Activated CD4-positive, alpha-beta T cell treated with anti-CD3 and anti-CD28 coated beads for 4 hours (primary cell): Measurements from ENCODE around the gene ARHGEF38.
A peak's percentile ranks its signal among the peaks of the same experiment; 100 is the strongest.
"Not testable (repeated sequence)": the region's sequence is repeated elsewhere in the genome, so short reads cannot be mapped to it uniquely, and the experiment has no call there.

ENCODE experiments used
- DNase-seq, 2 donors: peaks; one replicate each; pipeline ENCODE4 v3.0.0-alpha.2; 2020

The ARHGEF38 gene

GRCh38 chr4:105657117-105657765, 104.8 kb downstream of the ARHGEF38 start:
- DNase-seq = no peak

GRCh38 chr4:105659190-105659589, 106.8 kb downstream of the ARHGEF38 start:
- no peak for DNase-seq

GRCh38 chr4:105661028-105661427, 108.6 kb downstream of the ARHGEF38 start:
- no peak for DNase-seq

- no peak for DNase-seq
Measured at GRCh38 chr4:105662935-105663675, 110.7 kb downstream of the ARHGEF38 start.

DNA sequence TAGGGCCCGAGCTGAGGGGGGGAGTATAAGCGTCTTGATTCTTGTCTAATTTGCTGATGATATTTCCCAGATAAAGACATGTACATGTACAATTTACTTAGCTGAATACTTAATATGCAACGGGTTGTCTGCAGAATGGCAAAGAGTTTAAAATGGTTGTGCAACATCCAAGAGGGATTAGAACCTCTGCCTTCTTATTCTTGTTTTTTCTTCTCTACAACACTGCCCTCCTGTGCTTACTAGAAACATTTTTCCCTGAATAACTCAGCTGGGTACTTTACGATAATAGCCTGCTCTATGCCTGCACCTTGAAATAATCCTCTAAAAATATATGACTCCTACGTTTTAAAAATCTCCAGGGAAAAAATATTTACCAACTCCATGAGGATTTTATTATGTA, 114.3 kb downstream of the ARHGEF38 start:
- no peak for DNase-seq

DNA sequence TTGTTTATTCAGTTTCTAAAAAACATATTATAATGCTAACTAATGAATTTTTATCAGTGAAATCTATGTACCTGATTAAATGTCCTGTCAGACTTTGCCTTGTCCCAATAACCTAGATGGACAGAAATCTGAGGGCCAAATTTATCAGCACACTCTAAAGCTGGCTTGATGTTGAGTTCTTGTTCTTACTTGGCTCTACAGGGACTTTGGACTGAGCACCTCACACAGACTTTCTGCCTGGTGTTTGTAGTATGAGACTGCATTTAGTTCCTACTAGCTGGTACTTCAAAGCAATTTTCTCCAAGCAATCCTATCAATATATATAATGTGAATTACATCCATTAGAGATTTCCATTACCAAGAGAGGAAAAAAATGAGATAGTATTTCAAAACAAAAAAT, 118.3 kb downstream of the ARHGEF38 start:
- no peak for DNase-seq

DNA sequence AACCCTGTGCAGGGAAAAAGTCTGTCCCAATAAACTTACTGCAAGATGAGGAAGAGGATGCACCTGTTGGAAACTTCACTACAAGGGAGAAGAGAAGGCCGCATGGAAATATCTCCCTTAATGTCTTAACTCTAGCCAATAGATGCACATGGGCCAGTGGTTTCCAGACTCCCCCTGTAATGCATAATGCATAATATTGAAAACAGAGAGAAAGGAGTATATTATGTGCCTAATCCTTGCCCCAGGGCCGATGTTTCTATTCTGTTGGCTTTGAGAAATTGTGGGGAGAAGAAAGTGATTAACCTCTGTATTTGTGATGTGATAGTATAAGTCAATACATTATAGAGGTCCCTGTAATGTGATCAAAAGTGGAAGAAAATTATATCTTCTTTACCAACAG, 118.9 kb downstream of the ARHGEF38 start:
- no peak for DNase-seq

DNA sequence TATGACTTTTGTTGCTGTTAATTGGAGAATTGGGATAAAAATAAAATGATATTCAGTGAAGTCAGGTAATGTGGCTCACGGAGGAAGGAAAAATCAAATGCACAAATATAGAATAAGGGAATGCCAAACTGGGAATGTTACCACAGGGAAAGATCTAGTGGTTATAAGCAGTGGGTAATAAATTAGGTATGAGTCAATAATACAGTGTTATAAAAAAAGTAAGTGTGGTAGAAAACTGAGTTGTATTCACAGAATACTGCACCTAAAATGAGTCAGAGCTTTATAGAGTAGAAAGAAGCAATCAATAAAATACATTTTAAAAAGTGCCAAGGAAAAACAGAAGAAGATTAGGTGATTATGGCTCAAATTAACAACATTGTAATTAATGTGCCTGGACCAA, 121.6 kb downstream of the ARHGEF38 start:
- no peak for DNase-seq

GRCh38 chr4:105677709-105678108, 125.3 kb downstream of the ARHGEF38 start:
- no peak for DNase-seq

- DNase-seq = no peak
Measured at GRCh38 chr4:105679186-105679585, 126.8 kb downstream of the ARHGEF38 start.

GRCh38 chr4:105683038-105683437, 130.6 kb downstream of the ARHGEF38 start:
- DNase-seq = no peak

GRCh38 chr4:105686571-105686970, 134.2 kb downstream of the ARHGEF38 start:
- DNase-seq = no peak

- not testable (repeated sequence) for DNase-seq
Measured at GRCh38 chr4:105694812-105695211, 142.4 kb downstream of the ARHGEF38 start.

DNA sequence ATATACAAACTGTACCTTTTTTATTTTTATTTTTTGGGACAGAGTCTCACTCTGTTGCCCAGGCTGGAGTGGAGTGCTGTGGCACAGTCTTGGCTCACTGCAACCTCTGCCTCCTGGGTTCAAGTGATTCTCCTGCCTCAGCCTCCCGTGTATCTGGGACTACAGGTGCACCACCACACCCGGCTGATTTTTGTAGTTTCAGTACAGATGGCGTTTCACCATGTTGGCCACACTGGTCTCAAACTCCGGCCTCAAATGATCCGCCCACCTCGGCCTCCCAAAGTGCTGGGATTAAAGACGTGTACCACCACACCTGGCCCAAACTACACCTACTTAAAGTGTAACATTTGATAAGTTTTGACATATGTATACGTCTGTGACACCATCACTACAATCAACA, 143.4 kb downstream of the ARHGEF38 start:
- DNase-seq = not testable (repeated sequence)

DNA sequence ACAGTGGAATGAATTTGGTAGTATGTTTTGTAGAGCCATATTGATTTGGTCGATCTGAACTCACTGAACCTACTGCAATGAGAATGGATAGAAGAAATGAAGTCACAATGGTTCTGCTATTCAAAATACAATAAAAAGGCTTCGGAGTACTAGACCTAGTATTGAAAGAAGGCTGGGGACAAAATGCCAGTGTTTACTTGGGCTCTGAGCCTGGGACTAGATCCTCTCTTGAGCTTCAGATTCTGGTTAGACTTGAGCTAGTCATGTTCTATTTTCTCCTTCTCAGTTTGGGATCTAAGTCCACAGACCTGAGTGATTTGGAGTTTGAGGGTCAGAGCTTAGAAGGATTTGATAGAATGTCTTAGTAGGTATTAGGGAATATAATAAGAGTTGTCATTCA, 146.2 kb downstream of the ARHGEF38 start:
- DNase-seq = no peak

DNA sequence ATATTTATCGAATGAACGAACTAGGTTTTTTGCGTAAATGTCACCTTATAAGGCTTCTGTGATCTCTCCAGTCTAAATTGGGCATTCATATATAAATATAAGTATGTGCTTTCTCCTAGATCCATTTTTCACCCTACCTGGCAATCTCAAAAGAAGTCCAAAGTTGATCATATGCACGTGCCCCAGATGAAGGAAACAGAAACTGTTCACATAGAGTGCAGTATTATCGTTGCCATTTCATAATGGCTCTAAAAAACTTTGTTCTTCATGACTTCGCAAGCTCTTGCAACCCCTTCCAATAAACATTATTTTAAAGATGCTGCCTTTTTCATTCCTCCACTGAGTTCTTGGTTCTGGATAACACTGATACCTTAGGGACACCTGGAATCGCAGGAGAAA, 155.4 kb downstream of the ARHGEF38 start:
- no peak for DNase-seq

GRCh38 chr4:105708181-105709080, 156.0 kb downstream of the ARHGEF38 start, which contains the start of the genes GSTCD and INTS12:
Gene GSTCD, plus strand, starts transcription at chr4:105708784. Its CDS starts 8,830 bp downstream, at chr4:105717614.
Gene INTS12, minus strand, starts transcription at chr4:105708689. Its CDS starts 8,684 bp downstream, at chr4:105700005.
- DNase-seq = peak; percentile 84 to 87

DNA sequence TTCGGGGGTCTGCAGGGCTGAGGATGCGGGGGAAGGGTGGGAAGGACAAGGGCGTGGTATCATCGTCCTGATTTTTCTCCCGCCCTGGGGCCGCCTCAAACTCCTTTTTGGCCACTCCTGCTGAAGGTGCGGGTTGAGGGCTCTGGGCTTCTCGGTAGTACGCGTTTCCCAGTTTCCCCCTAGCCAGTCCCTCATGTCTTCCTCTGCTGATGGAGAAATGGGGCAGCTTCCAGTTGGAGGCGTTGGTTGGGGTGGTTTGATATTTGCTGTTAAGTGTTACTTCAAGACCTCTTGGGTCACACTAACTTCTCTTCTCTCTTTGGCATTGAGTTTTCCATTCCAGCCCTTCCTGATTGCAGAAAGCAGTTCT, 156.6 kb downstream of the ARHGEF38 start:
- peak; percentile 1 to 4 for DNase-seq

DNA sequence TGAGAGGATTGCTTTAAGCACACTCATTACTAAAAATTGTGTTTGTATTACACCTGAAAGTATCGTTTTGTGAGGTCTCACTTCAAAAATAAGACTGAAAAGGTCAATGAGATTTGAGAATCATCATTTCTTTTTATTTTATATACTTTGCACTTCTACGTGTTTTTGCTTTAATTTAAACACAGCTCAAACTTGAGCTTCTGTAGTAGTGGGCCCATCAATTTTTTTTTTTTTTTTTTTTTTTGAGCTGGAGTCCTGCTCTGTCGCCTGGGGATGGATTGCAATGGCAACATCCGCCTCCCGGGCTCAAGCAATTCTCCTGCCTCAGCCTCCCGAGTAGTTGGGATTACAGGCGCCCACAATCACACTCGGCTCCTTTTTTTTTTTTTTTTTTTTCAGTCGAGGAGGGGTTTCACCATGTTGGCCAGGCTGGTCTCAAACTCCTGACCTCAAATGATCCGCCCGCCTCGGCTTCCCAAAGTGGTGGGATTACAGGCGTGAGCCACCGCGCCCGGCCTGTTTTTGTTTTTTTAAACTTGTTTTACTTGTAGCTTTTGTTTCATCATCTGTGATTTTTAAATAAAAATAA, 157.7 kb downstream of the ARHGEF38 start:
- no peak for DNase-seq

DNA sequence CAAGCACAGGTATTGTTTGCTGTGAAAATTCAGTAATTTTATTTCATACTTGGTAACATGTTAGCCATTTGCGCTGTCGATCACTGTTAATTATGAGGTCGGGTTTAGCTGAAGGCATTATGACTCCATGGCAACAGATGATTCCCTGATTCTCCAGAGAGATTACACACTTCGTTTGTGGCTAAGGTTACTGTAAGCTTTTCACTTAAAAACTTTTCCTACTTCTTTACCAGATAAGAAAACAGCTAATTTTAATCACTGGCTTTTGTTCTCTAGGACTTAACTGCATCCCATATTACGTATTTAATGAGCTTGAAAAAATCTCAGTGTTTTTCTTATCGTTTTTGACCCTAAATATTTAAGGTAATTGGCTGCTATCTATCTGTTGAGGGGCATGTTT, 158.3 kb downstream of the ARHGEF38 start:
- no peak for DNase-seq

GRCh38 chr4:105712766-105713165, 160.3 kb downstream of the ARHGEF38 start:
- DNase-seq = no peak

DNA sequence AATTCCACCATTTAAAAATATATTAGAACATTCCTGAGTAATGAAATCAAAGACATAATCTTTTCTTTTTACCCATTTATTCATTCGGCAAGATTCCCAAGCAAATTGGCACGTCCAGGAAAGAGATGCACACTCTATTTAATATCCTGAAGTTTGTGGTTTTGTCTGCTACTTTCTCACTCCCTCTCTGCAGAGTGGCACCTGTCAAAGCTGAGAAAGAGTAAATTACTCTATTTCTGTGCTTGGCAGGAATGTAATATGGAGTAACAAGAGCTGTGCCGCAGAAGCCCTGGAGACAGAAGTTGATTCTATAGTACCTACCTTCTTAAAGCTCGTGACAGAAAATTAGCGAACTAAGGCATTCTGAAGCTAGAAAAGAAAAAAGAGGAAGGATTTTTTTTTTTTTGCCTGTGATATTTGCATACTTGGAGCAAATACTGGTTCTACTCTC, 161.7 kb downstream of the ARHGEF38 start:
- no peak for DNase-seq

DNA sequence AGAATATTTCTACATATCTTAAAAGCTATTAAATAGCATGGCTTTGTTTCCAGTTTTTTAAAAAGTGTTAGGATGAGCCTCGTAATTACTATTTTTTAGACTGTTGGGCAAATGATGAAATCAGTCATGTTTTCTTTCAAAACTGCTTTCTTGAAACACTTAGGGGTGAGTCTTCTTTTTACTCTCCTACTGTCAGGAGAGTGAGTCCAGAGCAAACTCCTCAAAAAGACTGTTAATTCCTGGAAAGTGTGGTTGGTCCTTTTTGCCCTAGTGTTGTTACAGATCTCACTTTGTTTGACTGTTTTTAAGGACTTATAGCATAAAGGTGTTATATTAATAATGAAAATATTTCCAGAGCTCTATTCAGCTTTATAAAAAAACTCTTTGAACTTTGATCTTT, 162.5 kb downstream of the ARHGEF38 start:
- no peak for DNase-seq
